PC-3 (cell line): ENCODE measurements around the gene TANGO2.

Experiments used
- CTCF ChIP-seq: fragments of 300-600 bp; sonication (generic); conservative IDR thresholded peaks from 2 replicates; pipeline ENCODE4 v1.5.1; 2017; ENCODE audit warnings: antibody characterized with exemption, low read depth, mild to moderate bottlenecking, low read length
- EZH2phosphoT487 ChIP-seq: fragments of 300-600 bp; sonication (generic); IDR thresholded peaks from 2 replicates; pipeline ENCODE4 v1.6.1; 2018; ENCODE audit warnings: mild to moderate bottlenecking, antibody characterized with exemption, low read length, borderline replicate concordance

GRCh38 chr22:20111045-20111688 lies 90.3 kb downstream of the TANGO2 start:
- TF ChIP-seq EZH2phosphoT487 (no peak), CTCF (peak; percentile 47; the same call in 1 of the 2 replicates)
